GM21360 (cell line): Measurements from ENCODE around the gene ELP1.
"Not testable (repeated sequence)": the region's sequence is repeated elsewhere in the genome, so short reads cannot be mapped to it uniquely, and the experiment has no call there.

Experiments
- ATAC-seq: cut with Tn5 transposase; IDR thresholded peaks from one replicate; pipeline ENCODE4 v1.9.1; 2021; ENCODE audit warnings: mild to moderate bottlenecking, moderate library complexity; ENCODE audit not compliant: unreplicated experiment

The ELP1 gene

GRCh38 chr9:108933718-108934322 lies at the start of gene ELP1:
Gene ELP1 (minus strand): TSS chr9:108934124. CDS start chr9:108931146, 2,978 bp downstream.
- peak; percentile 87 for ATAC-seq

GRCh38 chr9:108980893-108981292 lies 47.0 kb upstream of the ELP1 start:
- ATAC-seq, result no peak

- ATAC-seq, result no peak
Measured at GRCh38 chr9:108978205-108978604, 44.3 kb upstream of the ELP1 start.

- no peak for ATAC-seq
Measured at GRCh38 chr9:108973895-108974294, 40.0 kb upstream of the ELP1 start.

GRCh38 chr9:108972626-108973209 lies 38.8 kb upstream of the ELP1 start:
- no peak for ATAC-seq

- ATAC-seq, result no peak
Measured at GRCh38 chr9:108972186-108972585, 38.3 kb upstream of the ELP1 start.

- ATAC-seq, result not testable (repeated sequence)
Measured at GRCh38 chr9:108971392-108971791, 37.5 kb upstream of the ELP1 start.

GRCh38 chr9:108967916-108968315 lies 34.0 kb upstream of the ELP1 start:
- no peak for ATAC-seq

- no peak for ATAC-seq
Measured at GRCh38 chr9:108963459-108964143, 29.7 kb upstream of the ELP1 start.

GRCh38 chr9:108961151-108961550 lies 27.2 kb upstream of the ELP1 start:
- no peak for ATAC-seq

GRCh38 chr9:108960331-108960730 lies 26.4 kb upstream of the ELP1 start:
- ATAC-seq, result no peak

- ATAC-seq, result no peak
Measured at GRCh38 chr9:108956631-108957026, 22.7 kb upstream of the ELP1 start.

- ATAC-seq, result no peak
Measured at GRCh38 chr9:108956022-108956630, 22.2 kb upstream of the ELP1 start.

- ATAC-seq, result peak; percentile 63
Measured at GRCh38 chr9:108953983-108954574, 20.2 kb upstream of the ELP1 start.

- no peak for ATAC-seq
Measured at GRCh38 chr9:108951578-108951977, 17.7 kb upstream of the ELP1 start.

- ATAC-seq, result no peak
Measured at GRCh38 chr9:108950168-108950567, 16.2 kb upstream of the ELP1 start.

GRCh38 chr9:108939975-108940374 lies 6.1 kb upstream of the ELP1 start:
- ATAC-seq, result no peak

- ATAC-seq, result no peak
Measured at GRCh38 chr9:108937561-108938305, 3.8 kb upstream of the ELP1 start.

GRCh38 chr9:108934323-108934893 lies 484 bp upstream of the ELP1 start, which contains the start of gene ABITRAM:
Gene ABITRAM (plus strand): TSS chr9:108934400. CDS start chr9:108934487, 87 bp downstream.
- peak; percentile 76 for ATAC-seq

- ATAC-seq, result no peak
Measured at GRCh38 chr9:108933231-108933717, 650 bp downstream of the ELP1 start.
